HG03565 (cell line): ENCODE measurements around the gene SLC9A9.
"Not testable (repeated sequence)": the region's sequence is repeated elsewhere in the genome, so short reads cannot be mapped to it uniquely, and the experiment has no call there.

Experiments used
- ATAC-seq: cut with Tn5 transposase; IDR thresholded peaks from one replicate; pipeline ENCODE4 v1.9.1; 2021; ENCODE audit warnings: mild to moderate bottlenecking, moderate library complexity; ENCODE audit not compliant: unreplicated experiment

The SLC9A9 gene

DNA sequence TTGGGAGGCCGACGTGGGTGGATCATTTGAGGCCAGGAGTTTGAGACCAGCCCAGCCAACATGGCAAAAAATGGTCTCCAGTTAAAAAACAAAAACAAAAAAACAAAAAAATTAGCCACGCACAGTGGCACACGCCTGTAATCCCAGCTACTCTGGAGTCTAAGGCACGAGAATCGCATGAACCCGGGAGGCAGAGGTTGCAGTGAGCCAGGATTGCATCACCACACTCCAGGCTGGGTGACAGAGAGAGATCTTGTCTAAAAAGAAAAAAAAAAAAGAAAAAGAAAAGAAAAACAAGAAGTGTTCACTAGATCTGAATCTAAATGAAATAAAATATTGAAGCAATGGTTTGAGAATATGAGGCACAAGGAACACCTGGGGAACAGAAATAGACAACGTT, 36.7 kb downstream of the SLC9A9 start:
- no peak for ATAC-seq

DNA sequence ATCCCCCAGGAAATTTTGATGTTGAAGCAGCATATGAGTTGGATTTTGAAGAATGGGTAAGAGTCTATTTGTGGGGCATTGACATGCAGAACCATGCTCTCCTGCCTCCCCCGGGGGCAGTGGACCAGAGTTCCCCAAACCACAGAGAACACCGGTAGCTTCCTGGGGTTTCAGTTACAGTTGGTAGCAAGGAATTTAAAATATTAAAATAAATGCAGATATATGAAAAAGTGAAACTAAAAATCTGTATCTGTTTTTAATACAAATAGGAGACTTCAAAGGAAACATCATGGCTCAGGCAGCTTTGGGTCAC, 37.4 kb downstream of the SLC9A9 start:
- ATAC-seq = no peak

DNA sequence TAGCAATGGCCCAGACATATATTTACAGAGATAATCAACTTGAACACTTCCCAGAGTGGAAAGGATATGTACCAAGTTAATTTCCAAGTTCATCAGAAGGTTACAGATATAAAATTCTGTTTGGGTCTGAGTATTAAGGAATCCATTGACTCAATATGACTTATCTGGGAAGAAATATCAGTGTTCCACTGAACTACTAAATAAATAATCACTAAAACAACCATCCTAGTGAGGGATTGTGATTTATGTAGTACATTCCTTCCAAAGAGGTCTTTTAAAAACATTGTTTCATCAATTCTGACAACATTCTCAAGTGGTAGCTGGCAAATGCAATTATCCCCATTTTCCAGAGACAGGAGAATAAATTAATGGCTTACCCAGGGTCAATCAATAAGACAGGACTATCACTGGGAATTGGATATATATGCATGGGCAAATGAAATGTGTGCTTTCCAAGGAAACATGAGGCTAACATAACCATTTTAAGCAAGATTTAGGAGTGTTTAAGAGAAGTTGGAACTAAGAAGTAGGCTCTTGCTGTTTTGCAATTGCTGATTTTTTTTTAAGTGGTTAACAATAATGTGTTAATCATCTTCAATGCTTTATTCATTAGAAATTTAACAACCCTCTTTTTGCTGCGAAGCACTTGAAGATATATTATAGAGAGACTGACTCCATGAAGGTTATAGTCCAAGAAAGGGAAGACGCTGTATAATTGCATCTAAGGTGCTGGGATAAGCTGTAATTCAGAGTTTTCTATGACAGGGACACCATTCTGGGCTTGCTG, 37.9 kb downstream of the SLC9A9 start:
- ATAC-seq = no peak

DNA sequence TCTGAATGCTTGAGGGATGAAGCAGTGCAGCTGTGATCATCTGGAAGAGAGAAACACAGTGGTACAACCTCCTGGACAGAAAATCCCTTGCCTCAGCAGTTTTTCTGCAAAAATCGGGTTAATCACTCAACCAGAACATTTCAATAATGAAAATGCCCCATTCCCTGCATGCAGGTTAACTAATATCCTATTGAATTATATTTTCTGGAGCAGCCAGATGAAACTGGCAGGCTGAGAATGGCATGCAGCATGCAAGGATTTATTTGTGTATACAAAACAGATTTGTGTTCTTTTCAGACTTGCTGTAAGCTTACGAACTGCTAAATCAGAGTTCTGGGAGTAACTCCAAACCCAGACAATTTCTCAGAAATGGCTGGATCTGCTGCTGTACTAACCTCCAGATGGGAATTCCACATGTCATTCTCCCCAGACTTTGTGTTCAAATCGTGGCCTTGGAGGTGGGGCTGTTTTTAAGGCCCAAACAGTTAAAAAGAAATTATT, 39.1 kb downstream of the SLC9A9 start:
- no peak for ATAC-seq

DNA sequence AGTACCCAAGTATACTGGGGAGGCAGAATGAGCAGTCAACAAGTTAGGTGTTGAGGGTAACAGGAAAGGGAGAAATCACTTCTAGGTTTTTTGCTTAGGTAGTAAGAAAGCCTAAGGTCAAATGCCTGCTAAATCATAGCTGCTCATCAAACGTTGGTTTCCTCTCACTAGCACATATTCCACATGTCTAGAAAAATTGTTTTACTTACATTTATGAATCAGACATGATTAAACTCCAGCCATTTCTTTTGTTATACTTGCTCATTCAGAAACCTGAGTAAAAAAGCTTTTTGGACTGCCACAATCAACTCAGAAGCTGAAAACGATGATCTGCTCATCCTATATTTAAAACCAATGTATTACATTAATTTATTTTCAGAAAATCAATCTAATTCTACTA, 40.2 kb downstream of the SLC9A9 start:
- ATAC-seq = no peak

DNA sequence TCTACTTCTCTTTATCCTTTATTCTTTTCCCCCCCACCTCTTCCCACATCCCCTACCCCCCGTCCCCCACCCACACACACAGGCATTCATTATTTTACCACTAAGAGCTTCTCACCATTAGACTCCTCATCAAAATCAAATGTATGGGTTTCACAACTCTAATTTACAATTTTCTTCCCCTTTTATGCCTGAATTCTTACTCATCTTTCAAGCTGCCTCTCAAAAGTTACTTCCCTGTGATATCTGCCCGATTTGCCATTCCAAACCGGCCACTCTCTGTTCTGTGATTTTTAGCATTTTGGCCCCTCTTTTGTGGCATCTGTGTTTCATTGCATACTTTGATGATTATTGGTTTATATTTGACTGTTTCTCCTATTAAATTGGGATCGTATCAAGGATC, 42.2 kb downstream of the SLC9A9 start:
- ATAC-seq = no peak

DNA sequence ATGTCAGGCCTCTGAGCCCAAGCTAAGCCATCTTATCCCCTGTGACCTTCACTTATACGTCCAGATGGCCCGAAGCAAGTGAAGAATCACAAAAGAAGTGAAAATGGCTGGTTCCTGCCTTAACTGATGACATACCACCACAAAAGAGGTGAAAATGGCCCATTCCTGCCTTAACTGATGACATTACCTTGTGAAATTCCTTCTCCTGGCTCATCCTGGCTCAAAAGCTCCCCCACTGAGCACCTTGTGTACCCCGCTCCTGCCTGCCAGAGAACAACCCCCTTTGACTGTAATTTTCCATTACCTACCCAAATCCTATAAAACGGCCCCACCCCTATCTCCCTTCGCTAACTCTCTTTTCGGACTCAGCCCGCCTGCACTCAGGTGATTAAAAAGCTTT, 42.8 kb downstream of the SLC9A9 start:
- not testable (repeated sequence) for ATAC-seq

DNA sequence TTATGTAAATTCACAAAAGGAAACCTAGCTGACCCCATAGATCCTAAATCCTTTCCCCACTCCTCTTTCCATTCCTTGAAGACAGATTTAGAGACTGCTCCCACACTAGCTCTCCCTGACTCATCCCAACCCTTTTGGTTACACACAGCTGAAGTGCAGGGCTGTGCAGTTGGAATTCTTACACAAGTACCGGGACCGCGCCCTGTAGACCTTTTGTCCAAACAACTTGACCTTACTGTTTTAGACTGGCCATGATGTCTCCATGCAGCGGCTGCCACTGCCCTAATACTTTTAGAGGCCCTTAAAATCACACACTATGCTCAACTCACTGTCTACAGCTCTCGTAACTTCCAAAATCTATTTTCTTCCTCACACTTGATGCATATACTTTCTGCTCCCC, 47.2 kb downstream of the SLC9A9 start:
- ATAC-seq = not testable (repeated sequence)

DNA sequence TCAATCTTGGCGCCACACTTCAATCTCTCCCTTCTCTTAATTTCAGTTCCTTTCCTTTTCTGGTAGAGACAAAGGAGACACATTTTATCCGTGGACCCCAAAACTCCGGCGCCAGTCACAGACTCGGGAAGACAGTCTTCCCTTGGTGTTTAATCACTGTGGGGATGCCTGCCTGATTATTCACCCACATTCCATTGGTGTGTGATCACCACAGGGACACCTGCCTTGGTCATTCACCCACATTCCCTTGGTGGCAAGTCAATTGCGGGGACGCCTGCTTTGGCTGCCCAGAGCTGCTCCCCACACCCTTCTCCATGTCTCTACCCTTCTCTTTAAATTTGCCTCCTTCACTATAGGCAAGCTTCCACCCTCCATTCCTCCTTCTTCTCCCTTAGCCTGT, 50.1 kb downstream of the SLC9A9 start:
- not testable (repeated sequence) for ATAC-seq

DNA sequence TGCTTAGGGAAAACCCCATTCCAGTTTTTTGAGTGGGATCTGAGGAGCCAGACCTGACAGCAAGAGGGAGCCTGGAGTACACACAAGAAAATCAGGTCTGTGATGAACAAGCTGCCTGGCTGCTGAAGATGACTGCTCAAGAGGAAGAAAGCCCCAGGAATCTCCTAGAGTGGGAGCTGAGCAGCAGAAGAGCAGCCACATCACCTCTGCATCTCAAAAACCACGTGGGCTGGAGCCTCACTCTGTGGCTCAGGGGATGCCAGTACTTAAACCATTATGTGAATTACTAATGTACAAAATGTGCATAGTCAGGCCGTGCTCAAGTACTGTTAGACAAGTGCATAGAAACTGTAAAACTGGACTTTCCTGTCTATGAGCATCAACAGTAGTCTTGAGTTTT, 52.4 kb downstream of the SLC9A9 start:
- ATAC-seq = no peak

DNA sequence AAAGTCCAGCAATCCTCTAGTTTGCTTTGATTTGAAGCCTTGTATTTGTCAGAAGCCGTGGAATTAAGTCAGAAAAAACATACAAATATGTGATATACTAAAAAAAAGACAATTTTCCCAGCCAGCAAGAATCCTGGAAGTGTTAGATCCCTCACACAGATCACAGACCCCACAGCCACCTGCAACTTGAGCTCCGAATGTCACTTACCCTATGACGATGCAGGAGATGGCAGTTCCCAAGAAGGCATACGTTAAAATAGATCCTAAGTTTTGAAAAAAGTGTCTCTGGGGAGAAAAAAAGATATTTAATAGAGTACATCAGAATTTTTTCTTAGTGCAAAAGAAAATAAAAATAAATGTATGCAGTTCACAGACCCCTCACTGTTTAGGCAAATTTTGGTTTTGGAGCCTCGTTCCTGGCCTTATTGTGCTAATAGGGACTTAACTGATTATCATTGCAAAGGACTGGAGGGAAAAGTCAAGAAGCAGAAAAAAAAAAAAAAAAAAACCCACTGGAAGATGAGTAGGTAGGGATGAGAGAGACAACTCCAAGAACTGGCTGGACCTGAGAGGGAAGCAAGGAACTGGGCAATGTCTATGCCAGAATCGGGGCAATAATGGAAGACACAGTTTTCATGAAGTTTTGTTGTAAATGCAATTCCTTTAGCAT, 53.3 kb downstream of the SLC9A9 start:
- ATAC-seq = no peak

DNA sequence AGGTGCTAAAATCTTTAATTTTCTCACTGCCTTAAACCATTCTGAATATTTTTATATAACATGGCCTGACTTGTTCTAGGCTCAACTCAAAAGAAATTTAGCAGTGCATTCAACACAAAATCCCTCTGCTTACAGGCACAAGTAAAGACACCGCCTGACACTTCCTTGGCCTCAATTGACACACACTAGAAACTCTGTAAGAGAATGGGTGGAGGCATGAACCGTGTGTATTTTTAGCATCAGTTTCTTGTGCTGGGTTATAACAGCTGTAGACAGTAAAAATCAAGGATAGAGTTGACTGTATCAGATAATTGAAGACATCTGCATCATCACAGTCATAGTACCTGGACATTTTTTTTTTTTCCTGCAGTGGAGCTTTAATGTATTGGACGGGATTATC, 54.3 kb downstream of the SLC9A9 start:
- ATAC-seq = no peak

DNA sequence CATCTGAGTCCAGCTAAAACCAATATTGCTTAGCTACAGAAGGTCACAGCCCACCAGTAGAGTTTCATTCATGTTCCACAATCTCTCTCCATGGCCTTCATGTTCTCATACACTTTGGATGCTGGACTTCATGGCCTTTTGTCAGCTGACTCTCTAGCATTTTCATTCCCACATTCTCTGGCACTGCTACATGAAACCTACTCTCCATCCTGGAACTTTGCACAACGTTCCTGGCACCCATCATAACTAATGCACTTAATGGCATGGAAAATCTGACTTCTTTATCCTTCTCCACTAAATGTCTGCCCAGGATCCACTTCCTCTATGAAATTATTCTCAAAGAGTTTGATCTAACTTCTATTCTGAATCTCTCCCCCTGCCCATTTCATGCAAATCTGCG, 56.9 kb downstream of the SLC9A9 start:
- ATAC-seq = no peak

DNA sequence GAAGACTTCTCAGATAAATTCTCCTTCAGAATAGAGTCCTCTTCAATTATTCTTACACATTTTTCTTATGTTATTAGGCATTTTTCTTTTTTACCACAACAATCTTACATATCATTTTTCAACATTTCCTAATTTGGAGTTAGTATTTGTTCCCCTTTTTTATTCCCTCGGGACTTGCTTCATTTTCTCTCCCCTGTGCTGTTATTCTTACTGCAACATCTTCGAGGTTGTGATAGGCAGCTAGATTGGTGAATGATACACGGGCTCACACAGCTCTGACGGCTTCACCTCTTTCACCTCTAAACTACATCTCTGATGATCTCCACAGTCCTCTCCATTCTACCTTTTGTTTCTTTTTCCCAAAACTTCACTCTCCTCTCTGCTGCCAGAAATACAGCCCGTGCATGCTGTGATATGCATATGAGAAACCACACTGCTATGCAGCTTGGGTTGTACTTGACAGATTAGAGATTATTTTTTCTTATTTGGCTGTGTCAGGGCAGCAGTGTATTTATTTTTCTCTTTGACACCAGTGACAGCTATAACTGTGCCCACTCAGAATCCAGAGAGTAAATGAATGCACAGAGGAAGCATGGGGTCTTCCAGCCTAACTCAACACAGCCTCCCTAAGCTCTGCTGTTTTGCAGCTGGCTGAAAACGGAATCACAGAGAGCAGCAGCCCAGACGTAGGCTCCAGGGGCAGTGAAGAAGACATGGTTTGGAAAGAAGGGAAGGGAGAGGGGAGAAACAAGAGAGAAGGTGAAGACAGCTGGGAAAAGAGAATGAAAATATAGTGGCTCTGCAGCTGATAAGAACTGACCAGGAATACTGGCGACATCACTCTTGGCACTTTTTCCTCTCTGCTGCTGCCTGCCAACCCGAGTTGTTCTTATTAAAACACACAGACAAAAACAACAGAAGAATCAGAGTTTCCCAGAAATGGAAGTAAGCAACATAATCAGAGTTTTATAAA, 61.8 kb downstream of the SLC9A9 start:
- no peak for ATAC-seq

DNA sequence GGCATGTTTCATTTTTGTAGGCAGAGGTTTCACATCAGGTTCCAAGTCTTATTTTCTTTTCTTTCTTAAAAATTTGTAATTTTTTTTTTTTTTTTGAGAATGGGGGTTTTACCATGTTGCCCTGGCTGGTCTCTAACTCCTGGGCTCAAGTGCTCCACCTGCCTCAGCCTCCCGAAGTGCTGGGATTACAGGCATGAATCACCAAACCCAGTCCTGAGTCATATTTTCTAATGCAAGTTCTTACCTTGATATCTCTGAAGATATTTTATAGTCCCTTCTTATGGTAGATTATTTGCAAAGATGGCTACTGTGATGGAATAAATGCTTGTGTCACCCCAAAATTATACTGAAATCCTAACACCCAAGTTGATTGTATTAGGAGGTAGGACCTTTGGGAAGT, 63.8 kb downstream of the SLC9A9 start:
- ATAC-seq = no peak

DNA sequence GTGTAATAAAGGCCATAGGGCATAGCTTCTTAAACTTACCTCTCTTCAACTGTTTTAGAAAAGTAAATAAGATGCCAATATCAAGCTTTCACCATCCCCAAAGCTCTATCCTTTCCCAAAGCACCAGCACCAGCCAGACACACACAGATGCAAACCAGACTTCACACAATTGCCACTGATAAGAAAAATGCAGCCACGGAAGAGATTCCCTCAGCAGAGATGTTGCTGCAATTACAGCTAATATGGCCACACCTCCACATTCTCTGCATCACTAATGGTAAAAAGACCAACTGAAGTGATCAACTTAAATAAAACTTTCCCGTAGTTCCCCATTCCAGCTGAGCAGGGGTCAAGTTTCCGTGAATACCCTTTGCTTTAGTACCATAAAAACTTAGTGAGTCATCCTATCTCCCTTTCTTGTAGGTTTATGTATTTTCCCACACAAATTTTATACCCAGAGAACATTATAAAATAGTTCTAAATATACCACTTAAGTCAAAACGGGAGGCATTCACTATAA, 64.4 kb downstream of the SLC9A9 start:
- no peak for ATAC-seq

DNA sequence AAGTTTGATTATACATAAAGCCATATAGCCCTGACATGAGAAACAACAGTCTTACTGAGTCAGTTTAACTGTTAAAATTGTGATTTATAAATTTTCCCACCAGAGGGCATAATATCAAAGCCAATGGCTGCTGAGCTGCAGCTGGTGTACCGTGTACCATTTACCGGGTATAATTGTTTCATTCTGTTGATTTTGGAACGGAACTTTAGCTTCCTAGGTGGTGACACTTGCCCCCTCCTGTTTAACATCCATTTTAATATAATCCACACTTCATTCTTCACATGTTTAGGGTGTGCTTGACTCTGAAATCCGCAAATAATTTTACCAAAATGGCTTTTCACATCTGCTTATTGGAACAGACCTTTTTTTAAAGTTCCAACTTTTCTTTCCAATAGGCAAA, 72.8 kb downstream of the SLC9A9 start:
- peak; percentile 92 for ATAC-seq

DNA sequence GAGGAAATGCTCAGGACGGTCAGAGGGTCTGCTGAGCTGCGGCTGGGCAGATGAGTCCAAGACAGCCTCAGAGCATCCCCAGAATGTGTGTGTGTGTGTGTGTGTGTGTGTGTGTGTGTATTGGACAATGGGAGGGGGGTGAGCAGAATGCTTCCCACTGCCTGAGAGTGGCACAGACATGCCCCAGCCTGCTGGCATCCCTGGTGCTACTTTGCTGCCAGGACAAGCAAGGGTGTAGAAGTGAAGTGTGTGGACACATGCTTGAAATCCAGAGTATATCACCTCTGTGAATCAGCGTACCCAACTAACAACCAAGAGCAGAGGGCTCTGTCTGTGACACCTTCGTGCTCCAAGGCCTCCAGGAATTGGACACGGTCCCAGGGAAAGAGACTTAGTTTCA, 76.3 kb downstream of the SLC9A9 start:
- no peak for ATAC-seq

DNA sequence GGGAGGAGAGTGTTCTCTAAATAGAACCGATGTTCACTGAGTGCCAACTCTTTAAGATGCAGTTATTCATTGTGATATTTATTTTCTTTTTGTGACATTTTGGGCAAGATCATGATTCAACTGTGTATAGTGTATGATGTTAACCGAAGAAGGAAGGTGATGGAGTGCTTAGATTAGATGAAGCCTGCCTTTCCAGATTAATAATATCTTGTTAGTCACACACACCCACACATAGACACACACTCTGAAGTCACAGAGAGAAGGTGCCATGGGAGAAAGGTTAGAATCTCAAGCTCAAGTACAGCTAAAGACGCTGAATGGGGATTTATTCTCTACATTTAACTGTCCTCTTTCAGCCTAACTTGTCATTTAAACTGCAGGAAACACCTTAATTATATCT, 77.0 kb downstream of the SLC9A9 start:
- ATAC-seq = no peak

DNA sequence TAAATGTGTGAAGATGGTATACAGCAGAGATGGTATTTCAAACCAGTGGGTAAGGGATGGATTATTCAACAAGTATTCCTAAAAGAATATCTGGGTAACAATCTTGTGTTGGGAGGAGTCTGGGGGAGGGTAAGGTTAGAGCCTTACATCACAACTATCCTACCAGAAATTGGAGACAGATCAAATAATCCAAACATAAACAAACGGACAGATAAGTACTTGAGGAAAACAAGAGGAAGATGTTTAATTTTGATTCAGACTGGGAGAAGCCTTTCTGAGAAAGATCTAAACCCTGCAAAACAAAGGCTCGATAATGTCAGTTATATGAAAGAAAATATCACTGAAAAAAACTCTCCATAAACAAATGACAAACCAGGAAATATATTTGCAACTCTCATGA, 77.9 kb downstream of the SLC9A9 start:
- no peak for ATAC-seq

DNA sequence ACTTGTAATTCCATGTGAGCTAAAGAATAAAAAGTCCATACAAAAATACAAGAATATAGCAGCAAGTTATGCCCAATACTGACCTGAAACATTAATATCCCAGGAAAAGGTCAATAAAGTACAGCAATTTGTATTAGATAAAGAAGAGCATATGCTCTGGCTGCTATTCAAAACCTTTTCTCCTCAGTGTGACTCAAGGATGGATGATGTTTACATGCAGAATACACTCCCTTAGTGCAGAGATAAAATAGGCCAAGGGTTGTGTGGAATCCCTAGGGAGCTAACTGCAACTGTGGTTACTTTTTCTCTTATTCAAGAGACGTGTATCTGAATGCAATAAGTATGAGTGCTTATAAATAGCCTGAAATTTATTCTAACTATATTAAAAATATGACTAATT, 78.7 kb downstream of the SLC9A9 start:
- ATAC-seq = no peak
